Measurements from ENCODE around the gene POLD4. TPM values are rescaled to one million over a fixed set of nuclear protein-coding genes. Genes with fewer than 3 reads are reported as not detected.

The POLD4 gene
- total and polyA plus RNA-seq, 2 of the 13 experiments (the other 11 are each of a cell fraction or from before 2014, with no cell fraction given) = 10.5 to 27.4 TPM

- TF ChIP-seq, protein P1, sequence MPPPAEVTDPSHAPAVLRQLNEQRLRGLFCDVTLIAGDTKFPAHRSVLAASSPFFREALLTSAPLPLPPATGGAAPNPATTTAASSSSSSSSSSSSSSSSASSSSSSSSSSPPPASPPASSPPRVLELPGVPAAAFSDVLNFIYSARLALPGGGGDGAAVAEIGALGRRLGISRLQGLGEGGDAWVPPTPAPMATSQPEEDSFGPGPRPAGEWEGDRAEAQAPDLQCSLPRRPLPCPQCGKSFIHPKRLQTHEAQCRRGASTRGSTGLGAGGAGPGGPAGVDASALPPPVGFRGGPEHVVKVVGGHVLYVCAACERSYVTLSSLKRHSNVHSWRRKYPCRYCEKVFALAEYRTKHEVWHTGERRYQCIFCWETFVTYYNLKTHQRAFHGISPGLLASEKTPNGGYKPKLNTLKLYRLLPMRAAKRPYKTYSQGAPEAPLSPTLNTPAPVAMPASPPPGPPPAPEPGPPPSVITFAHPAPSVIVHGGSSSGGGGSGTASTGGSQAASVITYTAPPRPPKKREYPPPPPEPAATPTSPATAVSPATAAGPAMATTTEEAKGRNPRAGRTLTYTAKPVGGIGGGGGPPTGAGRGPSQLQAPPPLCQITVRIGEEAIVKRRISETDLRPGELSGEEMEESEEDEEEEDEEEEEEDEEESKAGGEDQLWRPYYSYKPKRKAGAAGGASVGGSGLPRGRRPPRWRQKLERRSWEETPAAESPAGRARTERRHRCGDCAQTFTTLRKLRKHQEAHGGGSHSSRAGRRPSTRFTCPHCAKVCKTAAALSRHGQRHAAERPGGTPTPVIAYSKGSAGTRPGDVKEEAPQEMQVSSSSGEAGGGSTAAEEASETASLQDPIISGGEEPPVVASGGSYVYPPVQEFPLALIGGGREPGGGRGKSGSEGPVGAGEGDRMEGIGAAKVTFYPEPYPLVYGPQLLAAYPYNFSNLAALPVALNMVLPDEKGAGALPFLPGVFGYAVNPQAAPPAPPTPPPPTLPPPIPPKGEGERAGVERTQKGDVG (CRISPR knock-in tag; IDR thresholded peaks at IDR 0.05; ENCODE audit: borderline replicate concordance) = no peak
- TF ChIP-seq ZNF253 (CRISPR knock-in tag; IDR thresholded peaks at IDR 0.05; ENCODE audit: borderline replicate concordance) = 0 out of 2 replicates have a peak, but pooled peaks have one; percentile 57
- TF ChIP-seq ZNF629 (CRISPR knock-in tag; conservative IDR thresholded peaks at IDR 0.05) = no peak
- TF ChIP-seq, protein P2, sequence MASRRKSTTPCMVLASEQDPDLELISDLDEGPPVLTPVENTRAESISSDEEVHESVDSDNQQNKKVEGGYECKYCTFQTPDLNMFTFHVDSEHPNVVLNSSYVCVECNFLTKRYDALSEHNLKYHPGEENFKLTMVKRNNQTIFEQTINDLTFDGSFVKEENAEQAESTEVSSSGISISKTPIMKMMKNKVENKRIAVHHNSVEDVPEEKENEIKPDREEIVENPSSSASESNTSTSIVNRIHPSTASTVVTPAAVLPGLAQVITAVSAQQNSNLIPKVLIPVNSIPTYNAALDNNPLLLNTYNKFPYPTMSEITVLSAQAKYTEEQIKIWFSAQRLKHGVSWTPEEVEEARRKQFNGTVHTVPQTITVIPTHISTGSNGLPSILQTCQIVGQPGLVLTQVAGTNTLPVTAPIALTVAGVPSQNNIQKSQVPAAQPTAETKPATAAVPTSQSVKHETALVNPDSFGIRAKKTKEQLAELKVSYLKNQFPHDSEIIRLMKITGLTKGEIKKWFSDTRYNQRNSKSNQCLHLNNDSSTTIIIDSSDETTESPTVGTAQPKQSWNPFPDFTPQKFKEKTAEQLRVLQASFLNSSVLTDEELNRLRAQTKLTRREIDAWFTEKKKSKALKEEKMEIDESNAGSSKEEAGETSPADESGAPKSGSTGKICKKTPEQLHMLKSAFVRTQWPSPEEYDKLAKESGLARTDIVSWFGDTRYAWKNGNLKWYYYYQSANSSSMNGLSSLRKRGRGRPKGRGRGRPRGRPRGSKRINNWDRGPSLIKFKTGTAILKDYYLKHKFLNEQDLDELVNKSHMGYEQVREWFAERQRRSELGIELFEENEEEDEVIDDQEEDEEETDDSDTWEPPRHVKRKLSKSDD (CRISPR knock-in tag; IDR thresholded peaks at IDR 0.05; ENCODE audit: low read depth) = 0 out of 2 replicates have a peak, but pooled peaks have one; percentile 43
- TF ChIP-seq MTF1 (CRISPR knock-in tag; IDR thresholded peaks at IDR 0.05) = no peak
- no peak for TF ChIP-seq SYNCRIP (IDR thresholded peaks at IDR 0.05; ENCODE audit: insufficient read depth, low read depth, low read length)
- no peak for TF ChIP-seq CEBPG (CRISPR knock-in tag; IDR thresholded peaks at IDR 0.05)
- TF ChIP-seq ZNF570 (CRISPR knock-in tag; IDR thresholded peaks at IDR 0.05; ENCODE audit: borderline replicate concordance) = no peak
- peak; percentile 73; the same call in 1 of the 2 replicates for TF ChIP-seq KDM5B (CRISPR knock-in tag; IDR thresholded peaks at IDR 0.05; ENCODE audit: borderline replicate concordance)
- TF ChIP-seq ZNF280D (CRISPR knock-in tag; IDR thresholded peaks at IDR 0.05) = no peak
- TF ChIP-seq HNRNPL (IDR thresholded peaks at IDR 0.05; ENCODE audit: low read depth, low read length) = peak; percentile 94
- TF ChIP-seq CHCHD3 (CRISPR knock-in tag; IDR thresholded peaks at IDR 0.05) = no peak
- TF ChIP-seq ZNF317 (CRISPR knock-in tag; IDR thresholded peaks at IDR 0.05) = 0 out of 2 replicates have a peak, but pooled peaks have one; percentile 46
- 0 out of 2 replicates have a peak, but pooled peaks have one; percentile 27 for TF ChIP-seq GATA4 (IDR thresholded peaks at IDR 0.05; ENCODE audit: borderline replicate concordance, low read depth)
- no peak for TF ChIP-seq ESRRA (CRISPR knock-in tag; IDR thresholded peaks at IDR 0.05; ENCODE audit: low read depth)
- no peak for TF ChIP-seq NKX3-1 (CRISPR knock-in tag; IDR thresholded peaks at IDR 0.05)
- no peak for TF ChIP-seq ZNF780A (CRISPR knock-in tag; IDR thresholded peaks at IDR 0.05)
- no peak for TF ChIP-seq ZNF326 (CRISPR knock-in tag; IDR thresholded peaks at IDR 0.05; ENCODE audit: borderline replicate concordance)
- no peak for TF ChIP-seq IRF9 (CRISPR knock-in tag; IDR thresholded peaks at IDR 0.05; ENCODE audit: borderline replicate concordance)
Observed at GRCh38 chr11:67353317-67354074, at the start of gene POLD4 (continued).
